GM19395 (cell line): ENCODE data around the gene PRKN.

Source experiments
- ATAC-seq: cut with Tn5 transposase; IDR thresholded peaks from one replicate; pipeline ENCODE4 v1.9.1; 2021; ENCODE audit warnings: mild to moderate bottlenecking, moderate library complexity; ENCODE audit not compliant: unreplicated experiment

The PRKN gene

DNA sequence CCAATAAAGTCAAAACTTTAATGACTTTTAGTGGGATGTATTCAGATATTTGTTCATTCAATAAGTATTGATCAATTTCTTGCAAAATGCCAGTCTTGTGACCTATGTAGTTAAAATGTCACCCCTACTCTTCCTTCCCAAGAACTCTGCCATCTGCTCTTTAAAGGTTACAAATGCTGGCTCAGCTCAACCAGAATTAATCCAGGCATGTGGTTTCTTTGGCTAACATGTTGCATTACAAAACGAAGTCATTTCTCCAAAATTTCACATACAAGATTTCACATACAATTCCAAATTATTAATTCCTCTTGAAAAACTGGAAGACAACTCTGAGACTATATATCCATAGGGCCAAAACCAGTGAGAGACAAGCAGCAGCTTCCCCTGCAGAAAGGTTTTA lies 395.7 kb downstream of the PRKN start:
- ATAC-seq: no peak

DNA sequence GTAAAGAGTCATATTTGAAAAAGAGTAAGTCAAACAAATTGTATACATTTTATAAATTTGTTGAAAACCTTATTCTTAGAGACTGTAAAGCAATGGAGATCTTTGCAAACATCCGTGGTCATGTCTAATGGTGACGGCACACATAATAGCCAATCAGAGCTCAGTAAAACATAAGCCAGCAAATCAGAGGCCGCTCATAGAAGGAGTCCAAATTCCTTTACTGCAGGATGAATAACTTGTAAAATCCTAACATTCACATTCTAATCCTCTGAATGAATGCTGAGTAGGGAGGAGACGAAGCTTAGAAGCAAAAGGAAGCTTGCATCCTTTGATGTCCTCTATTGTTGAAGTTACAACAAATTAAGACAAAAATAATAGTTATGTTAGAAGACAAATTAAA lies 401.7 kb downstream of the PRKN start:
- no peak for ATAC-seq

DNA sequence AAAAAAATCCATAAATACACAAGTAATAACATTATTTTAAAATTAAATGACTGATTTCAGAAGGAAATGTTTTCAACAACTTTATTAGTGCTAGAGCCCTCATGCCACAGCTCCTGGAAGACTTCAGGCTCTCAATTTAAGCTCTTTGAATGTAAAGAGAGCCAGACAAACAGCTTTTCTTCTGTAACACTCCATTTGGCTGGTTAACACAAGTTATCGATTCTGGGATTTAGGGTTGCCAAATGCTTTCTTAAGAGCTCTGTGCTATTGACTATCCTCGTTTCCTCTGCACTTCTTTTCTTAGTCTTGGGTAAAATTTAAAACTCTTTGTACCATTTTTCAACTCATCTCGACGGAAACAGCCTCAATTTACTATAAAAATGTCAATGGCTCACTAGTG lies 402.5 kb downstream of the PRKN start:
- no peak for ATAC-seq

DNA sequence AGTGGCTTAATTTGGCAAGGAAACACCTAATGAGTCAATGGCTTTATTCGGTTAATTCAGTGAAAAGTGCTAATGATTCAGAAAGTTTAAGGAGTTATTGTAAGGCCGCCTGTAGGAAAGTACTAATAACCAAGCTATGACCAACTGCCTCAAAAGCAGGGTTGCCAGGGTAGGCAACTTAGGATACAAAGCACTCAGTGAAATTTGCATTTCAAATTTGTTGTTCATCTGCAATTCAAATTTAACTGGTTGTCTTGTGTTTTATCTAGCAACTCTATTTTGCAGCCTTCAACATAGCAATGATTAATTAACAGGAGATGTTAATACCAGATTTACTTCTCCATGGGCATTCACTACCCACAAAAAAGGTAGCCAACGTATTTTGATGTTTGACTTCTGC lies 412.3 kb downstream of the PRKN start:
- no peak for ATAC-seq

DNA sequence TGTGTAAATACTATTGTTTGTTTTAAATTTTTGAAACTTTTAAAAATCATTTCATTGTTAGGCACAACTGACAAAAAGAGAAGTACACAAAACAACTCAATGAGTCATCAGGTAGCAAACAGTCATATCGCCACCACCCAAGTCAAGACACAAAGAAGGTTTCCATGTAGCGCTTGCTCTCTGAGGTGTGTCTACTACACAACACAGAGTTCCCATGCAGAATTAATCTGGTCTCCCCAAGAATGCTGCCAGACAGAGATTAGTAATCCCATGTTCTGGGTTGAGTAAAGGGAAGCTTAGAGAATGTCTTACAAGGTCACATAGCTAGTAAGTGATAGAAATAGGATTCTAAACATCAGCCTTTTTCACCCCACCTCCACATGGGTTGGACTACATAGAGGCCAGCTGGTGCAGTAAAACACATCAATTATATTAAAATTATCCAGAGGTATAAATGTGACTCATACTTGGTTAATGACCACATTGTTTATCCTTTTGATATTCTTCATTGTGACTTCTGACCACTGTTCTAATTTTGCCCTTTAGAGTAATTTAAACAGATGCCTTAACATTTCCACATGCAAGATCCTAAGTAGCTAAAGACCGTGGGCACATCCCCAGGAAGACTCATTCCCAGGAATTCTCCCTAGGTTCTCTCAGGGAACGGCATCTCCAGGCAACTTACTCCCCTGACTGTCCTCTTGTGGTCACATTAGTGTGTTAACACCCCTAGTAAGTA lies 413.5 kb downstream of the PRKN start:
- ATAC-seq: no peak

DNA sequence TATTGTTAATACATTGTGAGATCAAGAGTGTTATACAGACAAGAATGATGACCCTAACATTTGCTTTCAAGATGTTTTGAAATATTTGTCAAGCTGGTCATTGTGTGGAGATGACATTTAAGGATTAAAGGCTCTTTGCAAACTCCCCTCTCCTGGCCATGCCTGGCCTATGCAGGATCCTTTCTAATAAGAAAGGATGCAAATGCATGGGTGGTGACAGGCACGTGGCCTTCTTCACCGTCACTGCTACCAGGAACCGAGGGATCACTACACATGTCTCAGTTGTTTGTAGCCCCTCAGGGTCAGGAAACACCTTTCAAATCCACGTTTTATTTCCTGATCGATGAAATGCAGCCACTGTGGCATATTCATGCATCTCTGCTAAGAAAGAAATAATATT lies 419.7 kb downstream of the PRKN start:
- no peak for ATAC-seq

DNA sequence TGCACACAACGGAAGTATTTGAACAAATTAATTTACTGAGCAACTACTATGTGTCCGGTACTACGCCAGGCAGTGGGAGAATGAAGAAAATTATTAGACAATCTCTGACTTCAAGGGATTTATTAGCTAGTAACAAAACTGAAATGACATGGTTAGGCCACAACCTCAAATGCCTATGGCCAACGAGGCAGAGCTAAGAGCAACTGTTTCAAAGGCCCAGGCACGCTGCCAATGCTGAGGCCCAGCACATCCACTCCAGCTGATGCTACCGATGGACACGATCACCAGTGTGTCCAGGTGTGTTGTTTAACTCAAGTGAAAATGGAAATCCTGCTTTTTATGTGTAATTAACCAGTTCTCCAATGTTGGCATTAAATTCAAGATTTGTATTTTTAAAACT lies 420.9 kb downstream of the PRKN start:
- ATAC-seq: no peak

DNA sequence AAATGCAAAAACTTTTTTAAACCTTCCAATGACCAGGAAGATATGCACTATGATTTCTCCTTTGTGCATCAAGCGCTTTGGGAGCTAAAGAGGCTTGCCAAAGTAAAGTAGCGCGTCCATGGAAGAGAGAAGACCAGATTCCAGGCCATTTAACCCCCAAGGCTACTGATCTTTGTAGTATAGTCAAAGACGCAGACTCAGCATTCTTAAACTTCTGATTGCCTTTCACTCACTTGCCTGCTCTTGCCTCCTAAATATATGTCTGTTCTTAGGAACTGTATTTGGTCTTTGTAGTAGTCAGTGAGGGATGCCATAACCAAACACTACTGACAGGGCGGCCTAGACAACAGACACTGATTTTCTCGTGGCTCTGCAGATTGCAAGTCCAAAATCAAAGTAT lies 426.4 kb downstream of the PRKN start:
- ATAC-seq: no peak

DNA sequence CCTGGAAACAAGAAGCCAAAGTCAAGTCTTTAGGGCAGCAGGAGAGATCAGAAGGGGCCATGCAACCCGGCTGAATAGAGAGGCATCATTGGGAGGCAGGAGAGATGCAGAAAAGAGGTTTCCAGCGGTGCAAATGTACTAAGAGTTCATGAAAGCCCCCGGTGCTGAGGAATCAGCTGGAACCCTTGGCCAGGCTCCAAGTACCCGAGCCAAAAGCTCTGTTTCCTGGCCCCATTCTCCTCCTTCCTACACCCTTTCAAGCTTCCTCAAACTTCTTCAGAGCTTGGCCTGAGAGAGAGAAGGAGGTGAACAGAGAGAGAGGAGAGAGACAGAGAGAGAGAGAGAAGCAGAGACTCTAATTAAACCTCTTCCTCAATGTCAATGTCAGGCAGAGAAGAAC lies 433.5 kb downstream of the PRKN start:
- no peak for ATAC-seq

DNA sequence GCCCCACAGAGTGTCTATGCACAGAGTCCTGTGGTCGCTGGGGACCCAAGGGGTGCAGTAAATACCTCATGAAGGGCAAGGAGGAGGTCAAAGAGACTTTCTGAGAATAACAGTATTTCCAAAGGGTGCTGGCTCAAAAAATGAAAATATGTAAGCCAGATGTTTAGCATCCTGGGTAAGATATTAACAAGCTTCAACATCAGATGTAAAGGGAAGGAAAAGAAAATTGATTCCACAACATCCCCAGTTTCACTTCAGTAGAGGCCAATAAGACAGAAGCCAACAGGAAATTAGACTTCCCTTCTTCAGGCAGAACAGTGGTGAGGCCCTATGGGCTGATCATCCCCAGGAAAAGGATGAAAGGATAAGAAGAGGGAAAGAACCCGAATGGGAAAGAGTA lies 434.7 kb downstream of the PRKN start:
- no peak for ATAC-seq

DNA sequence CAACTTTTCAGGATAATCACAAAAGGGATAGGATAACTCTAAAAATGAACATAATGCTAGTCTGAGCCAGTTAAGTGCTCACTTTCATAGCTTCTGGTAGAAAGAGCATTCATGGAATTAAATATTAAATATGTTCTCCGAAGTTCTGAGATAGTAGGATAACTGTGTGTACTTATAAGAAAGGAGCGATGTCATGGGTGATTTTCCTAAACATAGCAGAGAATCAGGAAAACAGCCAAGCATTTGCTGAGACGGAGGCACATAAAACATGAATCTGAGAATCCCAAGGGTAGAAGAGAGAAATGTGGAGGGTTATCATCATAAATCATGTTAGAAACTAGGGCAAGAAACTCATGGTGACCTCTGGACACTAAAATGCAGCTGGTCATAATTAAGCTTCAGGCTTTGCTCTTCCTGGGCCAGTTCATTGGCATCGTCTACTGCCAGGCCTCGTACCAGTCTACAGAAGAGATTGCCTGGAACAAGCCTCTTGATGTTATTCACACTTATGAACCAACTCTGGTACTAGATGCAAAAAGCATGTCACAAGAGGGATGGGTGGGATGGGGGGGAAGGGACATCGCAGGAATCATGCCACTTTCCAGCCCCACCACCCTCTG lies 436.6 kb downstream of the PRKN start:
- no peak for ATAC-seq

DNA sequence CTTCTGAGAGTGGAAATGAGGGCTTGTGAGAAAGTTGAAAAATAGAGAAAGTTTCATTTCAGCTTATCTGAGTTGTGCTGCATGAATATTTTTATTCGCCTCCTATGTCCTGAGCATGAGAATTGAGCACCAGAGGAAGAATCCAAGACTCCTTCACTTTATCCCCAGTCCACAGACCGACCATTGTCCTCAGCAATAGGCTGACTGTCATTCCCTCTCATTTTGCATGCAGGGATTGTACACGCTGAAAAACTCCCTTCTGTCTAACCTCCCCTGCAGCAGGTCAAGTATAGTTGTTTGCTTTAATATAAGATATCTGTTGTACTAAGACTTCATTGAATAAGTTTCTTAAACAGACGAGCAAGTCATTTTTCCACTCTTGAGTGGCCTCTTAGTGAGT lies 437.6 kb downstream of the PRKN start:
- ATAC-seq: no peak

DNA sequence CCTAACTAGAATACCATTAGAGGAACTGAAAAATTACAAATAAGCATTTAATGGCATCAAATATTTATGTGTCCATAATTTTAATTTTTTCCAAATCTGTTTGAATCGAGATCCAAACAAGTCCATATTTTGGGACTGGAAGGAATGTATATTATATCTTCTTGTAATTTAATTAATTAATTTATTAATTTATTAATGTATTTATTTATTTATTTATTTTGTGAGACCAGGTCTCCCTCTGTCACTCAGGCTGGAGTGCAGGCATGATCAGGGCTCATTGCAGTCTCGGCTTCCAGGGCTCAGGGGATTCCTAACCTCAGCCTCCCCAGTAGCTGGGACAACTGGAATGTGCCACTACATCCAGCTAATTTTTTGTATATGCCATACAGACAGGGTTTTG lies 453.6 kb downstream of the PRKN start:
- ATAC-seq: no peak

DNA sequence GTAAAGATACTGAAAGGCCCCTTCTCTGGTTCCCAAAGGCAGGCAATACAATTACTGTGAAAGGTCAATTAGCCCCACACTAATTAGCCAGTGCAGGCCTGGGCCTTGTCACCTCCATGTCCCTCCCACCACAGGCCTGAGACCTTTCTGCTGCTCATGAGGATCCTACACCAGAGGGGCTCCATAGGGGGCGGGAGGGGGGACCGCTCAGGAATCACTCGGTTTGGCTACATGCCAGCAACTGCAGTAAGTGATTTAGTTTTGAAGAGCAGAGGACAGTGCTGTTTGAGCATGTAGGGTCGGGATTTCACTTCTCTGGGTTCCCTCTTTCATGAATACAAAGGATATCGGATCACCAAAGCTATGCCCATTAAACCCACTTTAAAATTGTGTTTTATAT lies 455.6 kb downstream of the PRKN start:
- ATAC-seq: no peak

DNA sequence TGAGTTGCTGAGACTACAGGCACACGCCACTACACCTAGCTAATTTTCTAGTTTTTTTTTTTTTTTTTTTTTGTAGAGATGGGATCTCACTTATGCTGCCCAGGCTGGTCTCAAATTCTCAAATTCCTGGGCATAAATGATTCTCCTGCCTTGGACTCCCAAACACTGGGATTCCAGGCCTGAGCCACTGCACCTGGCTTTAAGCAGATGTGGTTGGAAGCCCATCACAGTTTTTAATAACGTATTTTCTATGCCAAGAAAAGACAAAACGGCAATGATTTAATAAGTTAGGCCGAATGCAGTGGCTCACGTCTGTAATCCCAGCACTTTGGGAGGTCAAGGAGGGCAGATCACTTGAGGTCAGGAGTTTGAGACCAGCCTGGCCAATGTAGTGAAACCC lies 456.6 kb downstream of the PRKN start:
- no peak for ATAC-seq

DNA sequence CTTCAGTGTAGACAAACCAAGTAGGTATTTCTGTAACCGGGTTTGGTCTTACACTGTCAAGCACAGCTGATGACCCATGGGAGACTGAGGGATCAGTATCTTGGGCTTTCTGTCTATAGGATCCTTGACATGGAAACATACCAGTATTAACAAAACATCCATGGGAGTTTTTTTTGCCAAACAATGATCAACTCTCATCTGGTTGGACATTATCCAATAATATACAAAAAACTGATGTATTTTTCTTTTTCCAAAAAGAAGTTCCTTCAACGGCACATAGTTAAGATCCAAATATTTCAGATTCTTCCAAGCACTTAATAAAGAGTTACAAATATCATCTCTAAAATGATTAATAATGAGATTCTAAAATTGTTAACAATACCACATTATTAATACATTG lies 459.9 kb downstream of the PRKN start:
- ATAC-seq: no peak

DNA sequence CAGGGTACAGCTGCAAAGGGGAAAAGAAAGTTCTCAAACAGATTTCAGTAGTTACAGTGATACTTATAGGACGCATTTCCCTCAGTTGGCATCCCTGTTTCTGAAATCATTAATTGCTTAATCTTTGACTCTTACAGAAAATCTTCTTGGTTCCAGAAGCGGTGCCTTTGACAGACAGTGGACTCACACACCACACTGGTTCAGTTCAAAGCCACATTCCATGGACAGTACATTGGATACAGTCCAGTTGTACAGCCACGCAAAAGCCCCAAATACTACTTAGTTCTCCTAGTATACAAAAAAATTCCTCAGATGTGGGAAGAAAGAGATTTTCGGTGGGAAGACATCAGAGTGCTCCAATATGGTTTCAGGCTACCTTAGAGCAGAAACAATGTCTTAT lies 460.4 kb downstream of the PRKN start:
- no peak for ATAC-seq

DNA sequence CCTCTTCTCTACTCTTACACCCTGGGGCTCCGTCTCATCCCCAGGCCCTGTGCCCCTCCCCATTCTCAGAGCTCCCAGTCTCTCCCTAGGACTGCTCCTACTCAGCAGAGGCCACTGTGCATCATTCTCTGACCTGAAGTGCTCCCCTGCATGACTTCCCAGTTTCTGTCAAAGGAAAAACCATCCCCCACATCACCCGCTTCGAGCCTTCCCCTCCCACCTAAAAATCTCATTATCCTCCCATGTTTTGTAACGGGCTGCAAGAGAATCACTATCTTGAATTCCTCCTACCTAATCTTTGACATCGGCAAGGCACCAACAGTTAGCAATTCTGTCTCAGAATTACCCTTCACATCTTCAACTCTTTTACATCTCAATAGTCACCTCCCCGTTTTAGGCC lies 463.0 kb downstream of the PRKN start:
- no peak for ATAC-seq

DNA sequence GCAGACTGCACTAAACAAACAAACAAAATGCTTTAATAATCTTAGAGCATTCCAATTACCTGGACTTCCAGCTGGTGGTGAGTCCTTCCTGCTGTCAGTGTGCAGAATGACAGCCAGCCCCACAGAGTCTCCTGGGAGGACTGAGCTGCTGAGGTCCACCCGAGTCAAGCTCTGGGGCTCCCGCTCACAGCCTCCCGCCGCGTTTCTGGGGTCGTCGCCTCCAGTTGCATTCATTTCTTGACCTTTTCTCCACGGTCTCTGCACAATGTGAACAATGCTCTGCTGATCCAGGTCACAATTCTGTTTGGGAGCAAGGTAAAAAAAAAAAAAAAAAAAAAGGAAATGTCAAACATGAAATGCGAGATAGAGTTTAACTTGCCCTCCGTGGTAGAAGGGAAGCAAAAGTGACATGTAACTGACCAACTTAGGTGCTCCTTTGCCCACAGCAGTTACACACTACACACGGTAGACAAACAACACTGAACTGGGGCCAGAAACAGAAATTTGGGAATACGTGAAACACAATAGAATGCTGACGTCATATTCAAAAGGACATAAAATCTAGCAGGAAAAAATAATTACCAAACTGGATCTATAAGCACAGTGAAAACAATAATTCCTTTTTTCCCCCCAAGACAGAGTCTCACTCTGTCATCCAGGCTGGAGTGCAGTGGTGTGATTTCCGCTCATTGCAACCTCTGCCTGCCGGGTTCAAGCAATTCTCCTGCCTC lies 464.9 kb downstream of the PRKN start:
- ATAC-seq: no peak

DNA sequence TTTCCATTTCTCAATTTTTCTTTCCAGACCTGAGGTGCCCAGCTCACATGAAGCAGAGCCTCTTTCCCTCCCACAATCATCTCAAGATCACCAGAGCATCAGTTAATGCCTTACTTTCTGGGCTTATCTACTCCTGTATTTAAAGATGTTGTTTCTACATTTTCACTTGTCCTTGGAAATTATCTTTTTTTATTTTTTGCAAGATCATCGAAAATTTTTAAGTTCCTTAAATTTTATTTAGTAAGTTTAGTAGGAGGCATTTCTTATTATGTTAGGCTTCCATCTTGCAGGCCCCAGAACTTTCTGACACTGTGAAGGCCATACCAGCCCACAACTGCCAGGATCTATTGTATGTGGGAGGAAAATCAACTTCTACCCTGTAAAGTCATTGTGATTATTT lies 466.0 kb downstream of the PRKN start:
- no peak for ATAC-seq

DNA sequence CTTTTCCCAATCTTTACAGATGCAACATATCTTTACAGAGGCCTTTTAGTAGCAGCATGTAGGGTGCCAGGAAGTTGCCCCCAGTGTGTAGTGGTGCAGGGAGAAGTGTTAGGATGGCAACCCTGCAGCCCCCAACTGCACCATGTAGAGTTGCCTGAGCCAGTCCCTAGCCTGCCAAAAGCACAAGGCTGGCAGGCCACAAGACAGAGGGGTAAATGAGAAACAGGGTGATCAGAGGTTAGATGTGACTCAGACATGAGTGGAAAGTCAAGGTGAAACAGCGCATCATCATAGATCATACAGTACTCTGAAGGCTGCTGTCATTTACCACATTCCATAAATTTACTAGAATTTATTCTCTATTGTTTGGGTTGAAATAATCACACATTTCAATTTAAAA lies 467.5 kb downstream of the PRKN start:
- no peak for ATAC-seq

DNA sequence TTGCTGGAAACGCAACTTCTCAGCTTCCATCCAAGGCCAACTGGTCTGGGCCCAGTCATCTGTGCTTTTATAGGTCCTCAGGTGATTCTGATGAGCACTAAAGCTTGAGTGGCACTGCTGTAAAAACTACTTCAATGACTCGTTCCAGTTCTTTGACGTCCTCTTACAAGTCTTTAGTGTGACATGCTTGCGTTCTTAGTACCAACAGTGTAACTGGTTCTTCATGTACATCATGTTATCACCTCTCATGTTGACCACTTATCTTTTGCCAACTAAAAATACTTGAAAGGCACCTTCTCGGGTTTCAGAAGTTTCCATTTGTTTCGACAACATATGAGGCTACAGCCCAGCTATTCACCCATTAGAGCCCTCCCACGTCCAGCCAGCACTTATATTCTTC lies 468.9 kb downstream of the PRKN start:
- no peak for ATAC-seq
